Activated T-helper 2 cell treated with anti-CD3 and anti-CD28 coated beads, Interferon-gamma antibody, Interleukin-2, Interleukin-4, amounts not matched to agents 10 μg/mL and 5 μg/mL and 100 μg/mL, durations not matched to agents 14 hours and 24 hours and 36 hours (primary cell): ENCODE results near the gene EGLN3. TPM values are rescaled to one million over a fixed set of nuclear protein-coding genes. Genes with fewer than 3 reads are reported as not detected.

Experiments used
- DNase-seq: peaks from one replicate; pipeline ENCODE4 v3.0.0; 2021; ENCODE audit warnings: low spot score
- H3K27ac Mint-ChIP-seq: one replicate; pipeline ENCODE4 v1.8.0; 2021; ENCODE audit warnings: mixed read lengths
- H3K27me3 Mint-ChIP-seq: one replicate; pipeline ENCODE4 v1.8.0; 2021; ENCODE audit warnings: low read depth, mixed read lengths
- H3K36me3 Mint-ChIP-seq: one replicate; pipeline ENCODE4 v1.8.0; 2021; ENCODE audit warnings: low read depth, mixed read lengths
- H3K4me1 Mint-ChIP-seq: one replicate; pipeline ENCODE4 v1.8.0; 2021; ENCODE audit warnings: low read depth, mixed read lengths
- H3K4me3 Mint-ChIP-seq: one replicate; pipeline ENCODE4 v1.8.0; 2021; ENCODE audit warnings: low read depth, mild to moderate bottlenecking, moderate library complexity, mixed read lengths
- H3K9me3 Mint-ChIP-seq: one replicate; pipeline ENCODE4 v1.8.0; 2021; ENCODE audit warnings: mixed read lengths
- intact Hi-C: fragments of 100-400 bp; cut with micrococcal nuclease; formaldehyde crosslinking; loops from one replicate; pipeline ENCODE4 v1.15.1; 2023
- total RNA-seq: library from RNA; stranded (reverse); gene quantifications from 2 replicates; pipeline ENCODE4 v1.2.3, GENCODE V29; 2022

EGLN3 gene
- total RNA-seq, 1 donor from 2014 or later: 16.0 TPM

DNA sequence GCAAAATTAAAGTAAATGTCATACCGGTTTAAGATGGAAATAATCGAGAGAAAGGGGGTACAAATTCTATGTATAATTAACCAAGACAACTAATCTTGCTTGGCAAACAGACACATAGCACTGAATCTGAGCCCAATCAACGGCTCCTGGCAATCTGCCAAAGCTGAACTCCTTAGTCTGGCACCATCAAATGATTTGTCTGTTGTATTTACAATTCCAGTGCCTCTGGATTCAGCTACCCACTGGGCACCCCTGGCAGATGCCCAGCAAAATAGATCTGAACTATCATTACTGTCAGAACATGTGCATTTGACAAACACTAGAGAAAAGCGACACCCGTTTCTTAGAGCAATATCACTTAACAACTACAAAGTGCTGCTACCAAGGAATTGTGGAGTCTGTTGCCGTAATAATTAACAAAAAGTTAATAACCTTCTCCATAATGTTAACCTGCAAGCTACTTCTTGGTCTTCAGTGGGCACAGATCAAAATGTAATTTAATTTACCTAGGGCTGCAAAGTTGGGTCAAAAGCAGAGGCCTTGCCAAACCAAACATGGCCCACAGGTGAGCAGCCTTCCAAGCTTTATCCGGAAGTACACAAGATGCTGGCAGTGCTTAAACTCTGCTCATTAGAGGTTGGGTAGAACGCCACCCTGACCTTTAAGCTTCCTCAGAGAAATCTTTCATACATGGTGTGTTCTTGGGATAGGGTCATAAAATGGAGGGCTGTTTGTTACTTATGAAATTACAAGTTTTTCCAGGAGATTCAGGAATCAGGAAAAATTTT lies 7.6 kb downstream of the EGLN3 start:
- H3K4me1 Mint-ChIP-seq: peaks cover 41% of the 10 kb centered on the region
- H3K27me3 Mint-ChIP-seq: peaks cover 4% of the 10 kb centered on the region
- no peaks in the 10 kb centered on the region for H3K9me3 Mint-ChIP-seq
- intact Hi-C loops: no loop called here
- peaks cover 59% of the 10 kb centered on the region for H3K36me3 Mint-ChIP-seq
- no peak overlapping the region for H3K27ac Mint-ChIP-seq
- no peak overlapping the region for H3K4me3 Mint-ChIP-seq
- DNase-seq: no peak

DNA sequence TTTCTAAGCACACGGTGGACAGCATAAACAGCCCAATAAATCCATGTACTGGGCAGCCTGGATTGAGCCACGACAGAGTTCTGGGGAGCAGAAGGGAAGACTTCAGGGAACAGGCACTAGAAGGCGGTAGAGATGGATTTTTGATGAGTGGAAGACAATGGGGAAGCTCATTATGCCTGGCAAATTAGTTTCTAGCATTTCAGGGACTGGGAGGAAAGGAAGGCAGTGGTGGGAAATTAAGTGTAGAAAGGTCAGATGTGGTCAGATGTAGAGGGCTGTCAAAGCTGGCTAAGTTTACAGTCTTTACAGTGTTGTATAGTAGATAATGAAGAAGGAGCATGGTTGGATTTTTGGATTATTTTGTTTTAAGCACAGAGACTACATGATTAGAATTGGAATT lies 9.2 kb downstream of the EGLN3 start:
- H3K27me3 Mint-ChIP-seq: peaks cover 4% of the 10 kb centered on the region
- H3K4me3 Mint-ChIP-seq: no peak overlapping the region
- intact Hi-C loops: no loop called here
- H3K27ac Mint-ChIP-seq: no peak overlapping the region
- peaks cover 57% of the 10 kb centered on the region for H3K36me3 Mint-ChIP-seq
- peaks cover 29% of the 10 kb centered on the region for H3K4me1 Mint-ChIP-seq
- H3K9me3 Mint-ChIP-seq: no peaks in the 10 kb centered on the region
- no peak for DNase-seq

DNA sequence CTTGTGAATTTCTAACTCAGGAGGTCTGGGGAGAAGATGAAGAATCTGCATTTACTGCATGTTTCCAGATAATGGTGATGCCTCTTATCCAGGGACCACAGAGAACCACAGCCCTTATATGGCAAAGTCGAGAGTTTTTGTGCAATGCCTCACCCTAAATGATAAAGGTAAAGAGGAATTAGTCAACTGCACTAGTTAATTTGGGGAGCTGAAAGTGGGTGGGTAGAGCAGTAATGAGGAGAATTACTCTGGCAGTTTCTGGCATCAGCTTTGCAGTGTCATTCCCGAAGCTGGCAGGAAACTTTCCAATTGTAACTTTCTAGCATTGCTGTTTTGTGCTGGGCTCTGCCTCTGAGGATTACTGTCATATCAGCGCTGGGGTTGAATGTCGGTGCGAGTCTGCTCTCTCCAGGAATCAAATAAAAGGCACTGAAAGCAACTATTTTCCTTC lies 10.3 kb downstream of the EGLN3 start:
- H3K9me3 Mint-ChIP-seq: no peaks in the 10 kb centered on the region
- intact Hi-C loops: no loop called here
- H3K36me3 Mint-ChIP-seq: peaks cover 55% of the 10 kb centered on the region
- H3K27ac Mint-ChIP-seq: no peak overlapping the region
- DNase-seq: no peak
- H3K4me1 Mint-ChIP-seq: peaks cover 26% of the 10 kb centered on the region
- H3K27me3 Mint-ChIP-seq: peaks cover 2% of the 10 kb centered on the region
- no peak overlapping the region for H3K4me3 Mint-ChIP-seq

DNA sequence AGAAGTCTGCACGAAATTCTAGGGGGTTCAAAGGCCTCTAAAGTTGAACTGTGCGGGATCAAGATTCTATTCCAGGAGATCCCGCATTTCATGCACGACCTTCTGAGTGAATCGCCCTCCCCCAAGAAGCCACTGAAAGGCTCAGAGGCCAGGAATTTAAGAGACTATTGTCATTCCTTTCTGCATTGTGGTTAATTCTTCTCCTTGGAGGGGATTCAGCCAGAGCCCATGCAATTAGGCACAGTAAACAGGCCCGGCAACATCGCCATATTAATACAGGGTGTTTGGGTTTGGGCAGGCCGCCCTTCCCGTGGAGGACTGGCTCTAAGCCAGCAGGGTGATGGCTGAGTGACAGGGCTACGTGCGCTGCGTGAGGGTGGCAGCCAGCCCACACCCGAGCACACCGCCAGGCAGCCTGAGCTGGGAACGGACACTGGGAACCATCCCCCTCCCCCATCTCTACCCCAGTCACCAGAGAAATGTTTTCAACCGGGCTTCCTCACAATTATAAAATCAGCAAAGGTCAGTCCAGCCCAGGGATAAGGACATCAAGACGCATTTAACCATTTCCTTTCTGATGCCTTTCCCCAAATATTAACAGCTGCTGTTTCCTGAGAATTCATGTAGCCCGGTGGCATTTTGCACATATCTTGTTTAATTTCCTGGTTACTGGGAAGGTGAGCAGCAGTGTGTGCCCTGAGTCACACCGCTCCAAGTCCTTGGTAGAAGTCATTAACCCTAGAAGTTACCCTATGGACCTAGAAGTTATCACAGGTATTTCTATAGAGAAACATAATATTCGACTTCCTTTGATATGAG lies 12.5 kb downstream of the EGLN3 start:
- Mint-ChIP-seq H3K27ac (no peak overlapping the region), H3K36me3 (peaks cover 48% of the 10 kb centered on the region), H3K9me3 (no peaks in the 10 kb centered on the region), H3K4me1 (peaks cover 25% of the 10 kb centered on the region), H3K4me3 (no peak overlapping the region), H3K27me3 (peaks cover 5% of the 10 kb centered on the region)
- intact Hi-C loops: no loop called here
- no peak for DNase-seq

DNA sequence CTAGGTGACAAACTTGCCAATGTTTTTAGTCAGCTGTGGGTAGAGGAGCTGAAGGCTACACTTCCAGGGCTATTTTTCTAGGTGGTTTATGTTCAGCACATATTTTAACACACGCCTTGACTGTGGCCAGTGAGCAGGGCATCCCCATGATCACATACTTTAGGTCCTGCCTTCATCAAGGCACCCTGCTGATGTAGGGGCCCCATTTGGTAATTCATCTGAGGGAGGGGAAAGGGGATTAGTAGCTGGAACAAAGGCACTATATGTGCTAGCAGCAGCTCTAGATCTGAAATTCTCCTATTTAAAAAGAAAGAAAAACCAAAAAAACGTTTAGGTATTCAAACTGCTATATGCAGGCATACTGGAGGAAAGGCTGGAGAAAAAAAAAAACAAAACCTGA lies 14.5 kb downstream of the EGLN3 start:
- no peak for DNase-seq
- H3K4me3 Mint-ChIP-seq: no peak overlapping the region

DNA sequence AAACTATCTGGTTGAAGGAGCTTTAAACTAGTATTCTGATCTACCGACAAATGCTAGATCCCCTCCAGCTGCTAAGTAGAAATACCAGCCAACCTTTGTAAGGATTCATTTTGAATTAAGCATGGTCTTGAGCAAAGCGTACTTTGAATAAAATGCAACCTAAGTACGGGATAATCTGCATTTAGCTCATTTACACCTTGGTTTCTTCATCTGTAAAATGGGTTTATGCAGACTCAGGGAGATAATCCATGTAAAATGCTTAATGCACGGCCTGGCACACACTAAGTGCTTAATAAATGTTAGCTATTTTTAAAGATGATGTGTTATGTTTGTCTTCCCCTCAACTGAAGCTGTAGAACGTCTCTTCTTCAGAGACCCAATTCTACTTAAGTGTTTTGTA lies 15.9 kb downstream of the EGLN3 start:
- H3K36me3 Mint-ChIP-seq: peaks cover 49% of the 10 kb centered on the region
- H3K27ac Mint-ChIP-seq: no peak overlapping the region
- H3K4me3 Mint-ChIP-seq: no peak overlapping the region
- intact Hi-C loops: no loop called here
- peaks cover 23% of the 10 kb centered on the region for H3K4me1 Mint-ChIP-seq
- DNase-seq: no peak
- H3K9me3 Mint-ChIP-seq: peaks cover under 1% of the 10 kb centered on the region
- H3K27me3 Mint-ChIP-seq: peaks cover 4% of the 10 kb centered on the region

More for the DNA sequence above, 14.5 kb downstream of the EGLN3 start:
- Mint-ChIP-seq H3K36me3 (peaks cover 45% of the 10 kb centered on the region), H3K9me3 (no peaks in the 10 kb centered on the region), H3K4me1 (peaks cover 26% of the 10 kb centered on the region), H3K27me3 (peaks cover 6% of the 10 kb centered on the region), H3K27ac (peak overlapping the region; percentile 4)
- intact Hi-C loops: no loop called here

DNA sequence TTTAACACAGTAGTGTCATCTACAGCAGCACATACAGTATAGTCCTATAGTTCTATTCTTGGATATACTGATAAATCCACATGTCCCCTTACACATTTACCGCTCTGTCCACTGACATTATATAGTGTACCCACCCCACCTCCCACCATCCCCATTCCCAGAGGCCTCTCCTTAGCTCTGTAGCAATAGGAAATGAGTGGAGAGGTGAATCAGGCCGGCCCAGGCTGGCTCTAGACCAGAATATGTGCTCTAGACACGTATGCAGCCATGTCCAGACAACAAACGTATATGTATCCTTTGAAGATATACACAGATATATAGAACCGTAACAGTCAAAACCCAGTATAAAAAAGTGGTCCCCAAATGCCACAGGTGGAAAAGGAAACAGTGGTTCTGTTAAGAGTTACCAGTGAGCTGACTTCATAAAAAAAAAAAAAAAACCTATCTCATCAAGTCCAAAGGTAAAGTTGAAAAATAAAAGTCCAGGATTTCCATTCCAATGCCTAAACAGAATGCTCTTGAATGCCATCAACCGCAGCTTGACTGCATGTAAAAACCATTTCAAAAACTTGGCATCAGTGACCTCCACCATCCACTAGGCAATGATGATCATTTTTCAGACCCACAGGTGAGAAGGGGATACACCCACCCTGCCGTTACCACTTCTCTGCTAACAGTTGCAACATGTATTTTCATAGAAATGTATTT lies 16.7 kb downstream of the EGLN3 start:
- H3K36me3 Mint-ChIP-seq: peaks cover 50% of the 10 kb centered on the region
- H3K27ac Mint-ChIP-seq: no peak overlapping the region
- no peak for DNase-seq
- peaks cover 4% of the 10 kb centered on the region for H3K27me3 Mint-ChIP-seq
- H3K9me3 Mint-ChIP-seq: peaks cover 4% of the 10 kb centered on the region
- intact Hi-C loops: no loop called here
- peaks cover 28% of the 10 kb centered on the region for H3K4me1 Mint-ChIP-seq
- H3K4me3 Mint-ChIP-seq: no peak overlapping the region

DNA sequence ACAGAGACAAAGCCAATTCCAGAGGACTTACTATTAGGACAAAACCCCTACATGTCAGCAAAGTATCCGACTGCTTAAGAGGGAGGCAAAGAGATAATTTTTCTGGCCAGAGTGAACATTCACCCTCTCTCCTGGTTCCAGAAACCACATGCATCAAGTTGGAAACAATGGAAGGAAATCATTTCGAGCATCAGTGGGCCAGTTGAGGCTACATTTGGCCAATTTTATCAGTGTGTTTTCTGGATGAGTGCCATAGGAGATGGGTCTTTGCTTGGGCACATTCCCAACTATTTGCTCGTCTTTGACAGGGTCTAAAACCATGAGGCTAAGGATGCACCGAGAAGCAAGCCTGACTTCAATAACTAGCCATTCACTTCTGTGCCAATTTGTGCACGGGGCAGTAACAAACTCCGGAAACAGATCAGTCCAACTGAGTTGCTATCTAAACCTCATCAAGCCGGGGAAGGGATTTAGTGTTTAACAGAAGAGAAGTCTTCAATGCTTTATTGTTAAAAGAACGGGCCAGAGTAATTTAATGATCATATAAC lies 17.4 kb downstream of the EGLN3 start:
- H3K36me3 Mint-ChIP-seq: peaks cover 56% of the 10 kb centered on the region
- intact Hi-C loops: no loop called here
- H3K4me3 Mint-ChIP-seq: no peak overlapping the region
- no peak for DNase-seq
- peaks cover 4% of the 10 kb centered on the region for H3K9me3 Mint-ChIP-seq
- H3K27ac Mint-ChIP-seq: no peak overlapping the region
- peaks cover 27% of the 10 kb centered on the region for H3K4me1 Mint-ChIP-seq
- H3K27me3 Mint-ChIP-seq: peaks cover 4% of the 10 kb centered on the region

DNA sequence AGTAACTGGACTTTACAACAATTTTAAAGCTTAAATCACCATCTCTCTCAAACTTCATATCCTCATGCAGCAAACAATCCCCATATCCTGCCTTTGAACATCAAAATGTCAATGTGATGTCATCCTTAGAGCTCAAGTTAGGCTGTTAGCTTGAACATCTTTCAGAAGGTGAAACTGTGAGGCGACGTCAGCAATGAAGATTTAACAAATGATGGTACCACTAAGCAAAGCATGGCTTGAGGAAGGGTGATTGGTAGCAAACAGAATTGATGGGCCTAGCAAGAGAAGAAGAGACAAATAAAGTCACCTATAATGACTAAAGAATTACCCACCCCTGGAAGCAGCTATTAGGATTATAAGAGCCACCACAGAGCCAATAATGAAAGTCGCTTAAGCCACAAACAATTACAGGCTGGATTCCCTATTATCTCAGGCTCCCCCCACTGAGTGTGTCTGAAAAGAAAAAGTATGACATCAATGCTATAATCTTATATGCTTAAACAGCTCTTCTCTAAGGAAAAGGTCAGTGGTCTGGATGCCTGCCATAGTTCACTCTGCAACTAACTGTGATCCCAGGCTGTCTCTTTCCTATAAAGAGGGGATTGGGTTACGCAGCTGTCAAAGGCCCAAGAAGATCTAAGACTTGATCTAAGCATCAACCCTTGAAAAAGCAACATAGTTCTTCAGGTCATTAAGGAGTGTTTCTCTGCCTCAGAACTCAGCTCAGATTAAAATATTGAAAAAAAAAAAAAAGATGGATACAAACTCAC lies 18.1 kb downstream of the EGLN3 start:
- intact Hi-C loops: no loop called here
- Mint-ChIP-seq H3K27me3 (peaks cover 4% of the 10 kb centered on the region), H3K4me3 (no peak overlapping the region), H3K4me1 (peaks cover 25% of the 10 kb centered on the region), H3K9me3 (peaks cover 4% of the 10 kb centered on the region), H3K36me3 (peaks cover 62% of the 10 kb centered on the region), H3K27ac (no peak overlapping the region)
- no peak for DNase-seq

DNA sequence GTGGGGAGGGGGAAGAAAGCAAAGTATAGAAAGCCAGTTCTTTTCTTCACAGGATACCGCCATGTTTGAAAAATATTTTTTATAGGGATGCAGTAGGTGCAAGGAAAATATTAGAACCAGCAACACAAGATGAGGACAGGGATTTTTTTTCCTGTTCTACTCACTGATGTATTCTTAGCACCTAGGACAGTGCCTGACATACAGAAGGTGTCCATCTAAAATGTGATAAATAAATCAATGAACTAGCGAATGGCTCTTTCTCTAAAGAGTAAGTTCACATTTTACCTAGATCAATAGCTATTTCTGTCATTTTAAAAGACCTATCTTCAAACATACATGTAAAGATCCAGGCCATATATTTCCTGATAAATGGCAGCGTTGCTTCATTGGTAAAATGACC lies 18.8 kb downstream of the EGLN3 start:
- Mint-ChIP-seq H3K4me3 (no peak overlapping the region), H3K27ac (no peak overlapping the region), H3K4me1 (peaks cover 25% of the 10 kb centered on the region), H3K9me3 (peaks cover 4% of the 10 kb centered on the region), H3K36me3 (peaks cover 67% of the 10 kb centered on the region), H3K27me3 (peaks cover 4% of the 10 kb centered on the region)
- intact Hi-C loops: no loop called here
- no peak for DNase-seq

DNA sequence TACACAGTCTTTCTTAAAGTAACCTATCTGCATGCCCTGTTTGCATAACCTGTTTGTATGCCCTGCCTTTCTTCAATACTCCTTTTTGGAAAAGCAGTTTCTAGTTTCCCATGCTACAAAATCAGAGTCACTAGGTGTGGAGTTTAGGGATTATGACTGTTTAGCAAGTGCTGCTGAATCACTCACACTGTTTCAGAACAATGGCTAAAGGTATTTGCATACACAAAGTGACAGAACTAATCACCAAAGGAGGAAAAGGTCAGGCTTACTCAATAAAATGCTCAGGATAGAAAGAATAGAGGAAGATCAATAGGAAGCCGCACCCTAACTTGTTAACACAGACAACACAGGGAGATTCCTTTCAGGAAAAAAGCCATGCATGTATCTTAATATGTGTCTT lies 19.4 kb downstream of the EGLN3 start:
- H3K36me3 Mint-ChIP-seq: peaks cover 63% of the 10 kb centered on the region
- H3K27me3 Mint-ChIP-seq: peaks cover 4% of the 10 kb centered on the region
- no peak overlapping the region for H3K27ac Mint-ChIP-seq

DNA sequence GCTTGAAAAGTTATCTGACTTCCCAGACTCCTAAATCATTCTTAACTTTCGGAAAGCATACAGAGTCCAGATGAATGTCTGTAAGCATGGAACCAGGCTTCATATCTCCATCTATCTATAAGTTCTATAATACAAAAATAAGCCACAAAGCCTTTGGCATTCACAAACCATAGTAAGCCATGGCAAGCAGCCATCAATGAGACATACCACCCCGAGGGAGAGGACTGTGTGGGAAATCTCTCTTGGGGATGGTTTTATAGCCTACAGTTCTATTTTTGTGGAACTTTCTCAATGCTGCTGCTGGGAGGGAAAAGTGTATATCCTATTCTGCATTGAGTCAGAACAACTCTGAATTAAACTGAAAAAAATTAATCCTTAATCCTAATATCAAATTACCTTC lies 20.4 kb downstream of the EGLN3 start:
- DNase-seq: no peak
- Mint-ChIP-seq H3K27me3 (peaks cover 4% of the 10 kb centered on the region), H3K9me3 (peaks cover 4% of the 10 kb centered on the region), H3K27ac (no peak overlapping the region), H3K4me1 (peaks cover 23% of the 10 kb centered on the region), H3K4me3 (no peak overlapping the region), H3K36me3 (peaks cover 66% of the 10 kb centered on the region)
- intact Hi-C loops: no loop called here

More for the DNA sequence above, 19.4 kb downstream of the EGLN3 start:
- Mint-ChIP-seq H3K4me1 (peaks cover 25% of the 10 kb centered on the region), H3K4me3 (no peak overlapping the region), H3K9me3 (peaks cover 4% of the 10 kb centered on the region)
- intact Hi-C loops: no loop called here
- DNase-seq: no peak
